GM21526 (cell line): Measurements from ENCODE around the gene GPC5.

Experiments
- ATAC-seq: cut with Tn5 transposase; IDR thresholded peaks from one replicate; pipeline ENCODE4 v1.9.1; 2021; ENCODE audit warnings: moderate library complexity; ENCODE audit not compliant: unreplicated experiment, low FRiP score

GPC5 gene

GRCh38 chr13:92101801-92102200 is 703.4 kb downstream of the GPC5 start:
- ATAC-seq: no peak

- ATAC-seq: no peak
Measured at GRCh38 chr13:92103689-92104153, 705.3 kb downstream of the GPC5 start.

- ATAC-seq: no peak
Measured at GRCh38 chr13:92122186-92122853, 723.9 kb downstream of the GPC5 start.

- no peak for ATAC-seq
Measured at GRCh38 chr13:92126399-92126798, 728.0 kb downstream of the GPC5 start.

GRCh38 chr13:92135509-92135908 is 737.1 kb downstream of the GPC5 start:
- ATAC-seq: no peak

GRCh38 chr13:92136449-92137155 is 738.2 kb downstream of the GPC5 start:
- no peak for ATAC-seq

GRCh38 chr13:92137520-92137919 is 739.1 kb downstream of the GPC5 start:
- ATAC-seq: no peak

GRCh38 chr13:92143766-92144165 is 745.3 kb downstream of the GPC5 start:
- ATAC-seq: no peak

- no peak for ATAC-seq
Measured at GRCh38 chr13:92150606-92151005, 752.2 kb downstream of the GPC5 start.

- ATAC-seq: no peak
Measured at GRCh38 chr13:92158346-92158745, 759.9 kb downstream of the GPC5 start.

GRCh38 chr13:92164822-92165221 is 766.4 kb downstream of the GPC5 start:
- ATAC-seq: no peak

- no peak for ATAC-seq
Measured at GRCh38 chr13:92172191-92172590, 773.8 kb downstream of the GPC5 start.

- no peak for ATAC-seq
Measured at GRCh38 chr13:92173254-92173653, 774.8 kb downstream of the GPC5 start.

- no peak for ATAC-seq
Measured at GRCh38 chr13:92175330-92175729, 776.9 kb downstream of the GPC5 start.

GRCh38 chr13:92177966-92178365 is 779.5 kb downstream of the GPC5 start:
- ATAC-seq: no peak

GRCh38 chr13:92179223-92179622 is 780.8 kb downstream of the GPC5 start:
- ATAC-seq: no peak

GRCh38 chr13:92187378-92187989 is 789.1 kb downstream of the GPC5 start:
- ATAC-seq: peak; percentile 82

- ATAC-seq: no peak
Measured at GRCh38 chr13:92188574-92188973, 790.2 kb downstream of the GPC5 start.

GRCh38 chr13:92196591-92197256 is 798.3 kb downstream of the GPC5 start:
- no peak for ATAC-seq

GRCh38 chr13:92197669-92198068 is 799.2 kb downstream of the GPC5 start:
- ATAC-seq: no peak

GRCh38 chr13:92218615-92219014 is 820.2 kb downstream of the GPC5 start:
- no peak for ATAC-seq
